ENCODE measurements around the gene ITGB5. TPM values are rescaled to one million over a fixed set of nuclear protein-coding genes. Genes with fewer than 3 reads are reported as not detected.
A peak's percentile ranks its signal among the peaks of the same experiment; 100 is the strongest.

Gene ITGB5
- total RNA-seq, 1 experiment from 2014 or later = 146 TPM

GRCh38 chr3:124766113-124767095 is 120.8 kb downstream of the ITGB5 start:
- Histone ChIP-seq H4K20me1 (ENCODE audit: control insufficient read depth, insufficient read depth, insufficient read length) (no peaks in the 10 kb centered on the region), H3K18ac (ENCODE audit: insufficient read length, low read depth, low read length) (no peak overlapping the region), H2AK5ac (ENCODE audit: insufficient read length, low read length) (no peak overlapping the region), H4K91ac (ENCODE audit: insufficient read length, low read depth, low read length) (no peak overlapping the region), H3K23me2 (ENCODE audit: insufficient read length, low read depth, low read length, poor library complexity, severe bottlenecking) (no peaks in the 10 kb centered on the region), H3K79me1 (ENCODE audit: insufficient read depth, low read depth, low read length, poor library complexity, severe bottlenecking) (no peaks in the 10 kb centered on the region), H4K8ac (replicated peaks; ENCODE audit: insufficient read length, low read depth, low read length) (no peak overlapping the region), H3K56ac (ENCODE audit: insufficient read length, low read depth, low read length) (no peak overlapping the region), H3K14ac (ENCODE audit: insufficient read depth, low read length) (no peak overlapping the region), H2BK20ac (ENCODE audit: low read depth, low read length, poor library complexity, severe bottlenecking) (no peak overlapping the region), H3K4ac (ENCODE audit: low read depth, low read length) (no peak overlapping the region), H3T11ph (ENCODE audit: low read length) (no peak overlapping the region), H2BK120ac (ENCODE audit: low read depth, low read length, poor library complexity, severe bottlenecking) (no peak overlapping the region), H4K5ac (ENCODE audit: insufficient read length, low read depth, low read length) (no peak overlapping the region), H3K9me3 (ENCODE audit: control insufficient read depth, low read depth, low read length) (no peaks in the 10 kb centered on the region), H3K79me2 (ENCODE audit: insufficient read depth, low read length) (no peaks in the 10 kb centered on the region), H3K27ac (ENCODE audit: insufficient read length, low read depth, low read length) (no peak overlapping the region), H3K27me3 (ENCODE audit: insufficient read depth, low read length) (no peaks in the 10 kb centered on the region), H3K23ac (ENCODE audit: insufficient read length, low read depth, low read length) (no peak overlapping the region), H2BK15ac (ENCODE audit: low read depth, low read length) (no peak overlapping the region), H2BK12ac (ENCODE audit: insufficient read length, low read depth, low read length) (no peak overlapping the region), H2BK5ac (ENCODE audit: insufficient read length, low read length) (no peak overlapping the region), H3K4me2 (ENCODE audit: insufficient read depth, insufficient read length, low read length) (no peak overlapping the region), H2AFZ (ENCODE audit: low read length) (no peak overlapping the region), H3K4me1 (ENCODE audit: insufficient read depth, low read length) (no peaks in the 10 kb centered on the region), H3K9ac (ENCODE audit: extremely low read depth, insufficient read length, low read length) (no peak overlapping the region)
- H3K4me1 Mint-ChIP-seq = peaks cover 5 to 11% of the 10 kb centered on the region in 2 experiments
- no peak for DNase-seq
- WGBS (ENCODE audit: extremely low coverage, insufficient read length, low lambda C conversion rate) = 100% methylated on average over 3 of the region's 16 CpGs
- no peaks in the 10 kb centered on the region for H3K9me3 Mint-ChIP-seq
- H3K27ac Mint-ChIP-seq = peak overlapping the region in 2 of 3 experiments; percentile 28 to 61; a peak in 2 of 7 replicates
- H3K27me3 Mint-ChIP-seq (ENCODE audit: low read depth) = no peaks in the 10 kb centered on the region
- peaks cover 39 to 88% (median 55%) of the 10 kb centered on the region in 3 experiments for H3K36me3 Mint-ChIP-seq (ENCODE audit: insufficient read depth in 1 of 3, low read depth in 3 of 3)
- no peak overlapping the region for H3K4me3 Mint-ChIP-seq
- TF ChIP-seq CTCF (conservative IDR thresholded peaks at IDR 0.05) = no peak
